ENCODE data around the gene GFY. TPM values are rescaled to one million over a fixed set of nuclear protein-coding genes. Genes with fewer than 3 reads are reported as not detected.

Gene GFY
- total and polyA plus RNA-seq, 2 experiments from 2014 or later: 1.2 TPM; not detected in 1

DNA sequence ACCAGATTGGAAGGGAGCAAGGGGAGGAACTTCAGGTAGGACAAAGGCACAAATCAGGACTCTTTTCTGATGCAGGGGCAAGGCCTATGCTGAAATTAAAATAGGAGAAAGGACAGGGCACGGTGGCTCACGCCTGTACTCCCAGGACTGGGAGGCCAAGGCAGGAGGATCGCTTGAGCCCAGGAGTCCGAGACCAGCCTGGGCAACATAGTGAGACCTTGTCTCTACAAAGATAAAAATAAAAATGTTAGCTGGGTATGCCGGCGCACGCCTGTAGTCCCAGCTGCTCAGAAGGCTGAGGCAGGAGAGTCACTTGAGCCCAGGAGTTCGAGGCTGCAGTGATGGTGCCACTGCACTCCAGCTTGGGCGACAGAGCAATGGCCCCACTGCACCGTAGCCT lies 10.5 kb downstream of the GFY start:
- H3K27me3 ChIP-seq (ENCODE audit: insufficient read depth): peaks cover 76% of the 10 kb centered on the region

More for the DNA sequence above, 10.5 kb downstream of the GFY start:
- H3K79me2 ChIP-seq (replicated peaks; ENCODE audit: insufficient read depth): no peaks in the 10 kb centered on the region
- Mint-ChIP-seq H3K9me3 (peaks cover 13% of the 10 kb centered on the region), H3K27ac (no peak overlapping the region), H3K4me1 (peaks cover 35% of the 10 kb centered on the region), H3K36me3 (ENCODE audit: low read depth) (peaks cover 5% of the 10 kb centered on the region), H3K4me3 (peak overlapping the region; percentile 65), H3K27me3 (ENCODE audit: insufficient read depth, low read depth, poor library complexity) (peaks cover 80% of the 10 kb centered on the region)
- H3K4me2 ChIP-seq: peak overlapping the region; percentile 72
- no peaks in the 10 kb centered on the region for H3K36me3 ChIP-seq (ENCODE audit: insufficient read depth)
- TF ChIP-seq ZNF114 (CRISPR knock-in tag; IDR thresholded peaks at IDR 0.05) (no peak), EZH2phosphoT487 (IDR thresholded peaks at IDR 0.05; ENCODE audit: unreplicated experiment) (no peak), POLR2AphosphoS5 (IDR thresholded peaks at IDR 0.05; ENCODE audit: low read depth) (no peak)
- TF ChIP-seq, protein P1, sequence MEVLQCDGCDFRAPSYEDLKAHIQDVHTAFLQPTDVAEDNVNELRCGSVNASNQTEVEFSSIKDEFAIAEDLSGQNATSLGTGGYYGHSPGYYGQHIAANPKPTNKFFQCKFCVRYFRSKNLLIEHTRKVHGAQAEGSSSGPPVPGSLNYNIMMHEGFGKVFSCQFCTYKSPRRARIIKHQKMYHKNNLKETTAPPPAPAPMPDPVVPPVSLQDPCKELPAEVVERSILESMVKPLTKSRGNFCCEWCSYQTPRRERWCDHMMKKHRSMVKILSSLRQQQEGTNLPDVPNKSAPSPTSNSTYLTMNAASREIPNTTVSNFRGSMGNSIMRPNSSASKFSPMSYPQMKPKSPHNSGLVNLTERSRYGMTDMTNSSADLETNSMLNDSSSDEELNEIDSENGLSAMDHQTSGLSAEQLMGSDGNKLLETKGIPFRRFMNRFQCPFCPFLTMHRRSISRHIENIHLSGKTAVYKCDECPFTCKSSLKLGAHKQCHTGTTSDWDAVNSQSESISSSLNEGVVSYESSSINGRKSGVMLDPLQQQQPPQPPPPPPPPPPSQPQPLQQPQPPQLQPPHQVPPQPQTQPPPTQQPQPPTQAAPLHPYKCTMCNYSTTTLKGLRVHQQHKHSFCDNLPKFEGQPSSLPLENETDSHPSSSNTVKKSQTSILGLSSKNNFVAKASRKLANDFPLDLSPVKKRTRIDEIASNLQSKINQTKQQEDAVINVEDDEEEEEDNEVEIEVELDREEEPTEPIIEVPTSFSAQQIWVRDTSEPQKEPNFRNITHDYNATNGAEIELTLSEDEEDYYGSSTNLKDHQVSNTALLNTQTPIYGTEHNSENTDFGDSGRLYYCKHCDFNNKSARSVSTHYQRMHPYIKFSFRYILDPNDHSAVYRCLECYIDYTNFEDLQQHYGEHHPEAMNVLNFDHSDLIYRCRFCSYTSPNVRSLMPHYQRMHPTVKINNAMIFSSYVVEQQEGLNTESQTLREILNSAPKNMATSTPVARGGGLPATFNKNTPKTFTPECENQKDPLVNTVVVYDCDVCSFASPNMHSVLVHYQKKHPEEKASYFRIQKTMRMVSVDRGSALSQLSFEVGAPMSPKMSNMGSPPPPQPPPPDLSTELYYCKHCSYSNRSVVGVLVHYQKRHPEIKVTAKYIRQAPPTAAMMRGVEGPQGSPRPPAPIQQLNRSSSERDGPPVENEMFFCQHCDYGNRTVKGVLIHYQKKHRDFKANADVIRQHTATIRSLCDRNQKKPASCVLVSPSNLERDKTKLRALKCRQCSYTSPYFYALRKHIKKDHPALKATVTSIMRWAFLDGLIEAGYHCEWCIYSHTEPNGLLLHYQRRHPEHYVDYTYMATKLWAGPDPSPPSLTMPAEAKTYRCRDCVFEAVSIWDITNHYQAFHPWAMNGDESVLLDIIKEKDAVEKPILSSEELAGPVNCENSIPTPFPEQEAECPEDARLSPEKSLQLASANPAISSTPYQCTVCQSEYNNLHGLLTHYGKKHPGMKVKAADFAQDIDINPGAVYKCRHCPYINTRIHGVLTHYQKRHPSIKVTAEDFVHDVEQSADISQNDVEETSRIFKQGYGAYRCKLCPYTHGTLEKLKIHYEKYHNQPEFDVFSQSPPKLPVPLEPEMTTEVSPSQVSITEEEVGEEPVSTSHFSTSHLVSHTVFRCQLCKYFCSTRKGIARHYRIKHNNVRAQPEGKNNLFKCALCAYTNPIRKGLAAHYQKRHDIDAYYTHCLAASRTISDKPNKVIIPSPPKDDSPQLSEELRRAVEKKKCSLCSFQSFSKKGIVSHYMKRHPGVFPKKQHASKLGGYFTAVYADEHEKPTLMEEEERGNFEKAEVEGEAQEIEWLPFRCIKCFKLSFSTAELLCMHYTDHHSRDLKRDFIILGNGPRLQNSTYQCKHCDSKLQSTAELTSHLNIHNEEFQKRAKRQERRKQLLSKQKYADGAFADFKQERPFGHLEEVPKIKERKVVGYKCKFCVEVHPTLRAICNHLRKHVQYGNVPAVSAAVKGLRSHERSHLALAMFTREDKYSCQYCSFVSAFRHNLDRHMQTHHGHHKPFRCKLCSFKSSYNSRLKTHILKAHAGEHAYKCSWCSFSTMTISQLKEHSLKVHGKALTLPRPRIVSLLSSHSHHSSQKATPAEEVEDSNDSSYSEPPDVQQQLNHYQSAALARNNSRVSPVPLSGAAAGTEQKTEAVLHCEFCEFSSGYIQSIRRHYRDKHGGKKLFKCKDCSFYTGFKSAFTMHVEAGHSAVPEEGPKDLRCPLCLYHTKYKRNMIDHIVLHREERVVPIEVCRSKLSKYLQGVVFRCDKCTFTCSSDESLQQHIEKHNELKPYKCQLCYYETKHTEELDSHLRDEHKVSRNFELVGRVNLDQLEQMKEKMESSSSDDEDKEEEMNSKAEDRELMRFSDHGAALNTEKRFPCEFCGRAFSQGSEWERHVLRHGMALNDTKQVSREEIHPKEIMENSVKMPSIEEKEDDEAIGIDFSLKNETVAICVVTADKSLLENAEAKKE (CRISPR knock-in tag; IDR thresholded peaks at IDR 0.05): no peak
- H3K9me2 ChIP-seq (ENCODE audit: insufficient read depth): no peaks in the 10 kb centered on the region
- peak overlapping the region; percentile 74; the same call in 1 of the 2 replicates for H2AFZ ChIP-seq
- no peak overlapping the region for H3K27ac ChIP-seq (ENCODE audit: low read depth)
- no peak for DNase-seq (ENCODE audit: low spot score)
- peak overlapping the region; percentile 58; the same call in 1 of the 2 replicates for H3K4me3 ChIP-seq
- no peak for ATAC-seq
- no peaks in the 10 kb centered on the region for H4K20me1 ChIP-seq (replicated peaks; ENCODE audit: insufficient read depth)
- peaks cover 27% of the 10 kb centered on the region for H3F3A ChIP-seq (replicated peaks; ENCODE audit: low read depth)
- peaks cover 27% of the 10 kb centered on the region for H3K4me1 ChIP-seq (ENCODE audit: insufficient read depth)
